ENCODE data around the gene CLNK.

GRCh38 chr4:10577508-10578426, 106.8 kb downstream of the CLNK start:
- no peak for TF ChIP-seq CTCF (conservative IDR thresholded peaks at IDR 0.05; ENCODE audit: low read length)
- TF ChIP-seq EZH2phosphoT487 (IDR thresholded peaks at IDR 0.05; ENCODE audit: borderline replicate concordance, low read depth, low read length): no peak

Measured in OCI-LY7 (cell line).